HCT116 (cell line): ENCODE data around the gene SAP130. TPM values are rescaled to one million over a fixed set of nuclear protein-coding genes. Genes with fewer than 3 reads are reported as not detected.

Experiments used
- ATAC-seq: fragments of 200-7000 bp; cut with Tn5 transposase; 2 replicates; pipeline ENCODE4 v1.9.1; 2020; ENCODE audit warnings: mild to moderate bottlenecking, moderate library complexity
- BruUV-seq: library from RNA; stranded (reverse); fragments of 400-500 nt; replicated peaks from 2 replicates; lab custom pipeline; 2021; lab: Mats Ljungman, UMichigan
- CTCF ChIA-PET: fragments of 300-600 bp; sonication (Branson Sonifier 250); formaldehyde crosslinking; loops from one replicate; lab custom pipeline; 2021; ENCODE audit warnings: antibody characterized with exemption; lab: Charles Lee
- POLR2A ChIA-PET: fragments of 300-600, 350-600 bp; sonication (Branson Sonifier 250); formaldehyde crosslinking; loops from one replicate; lab custom pipeline; 2021; ENCODE audit warnings: antibody characterized with exemption; lab: Charles Lee
- RAD21 ChIA-PET, 2 experiments: fragments of 300-600 bp; sonication (Branson Sonifier 250); formaldehyde crosslinking; loops; one replicate each; lab custom pipeline; 2023; ENCODE audit warnings: low total read pairs in 2 of 2; ENCODE audit not compliant: uncharacterized antibody in 2 of 2, unreplicated experiment in 2 of 2, low non-redundant PET in 1 of 2; lab: Charles Lee
- DNase-seq: peaks from one replicate; pipeline ENCODE4 v3.0.0-alpha.2; 2010; ENCODE audit warnings: low read depth, low spot score
- H2AFZ ChIP-seq: fragments of 200-600 bp; shearing (Covaris generic), sonication (generic); 2 replicates; pipeline ENCODE4 v1.6.1; 2017; ENCODE audit warnings: low read depth, mixed run types, mixed read lengths, antibody characterized with exemption, low read length; ENCODE audit not compliant: poor library complexity, severe bottlenecking
- H3K27ac ChIP-seq: 2 replicates; pipeline ENCODE4 v1.5.1; 2012; ENCODE audit warnings: low read depth, low read length
- H3K27me3 ChIP-seq: fragments of 200-600 bp; sonication (generic); 2 replicates; pipeline ENCODE4 v1.6.1; 2016; ENCODE audit warnings: mixed run types, low read length, mixed read lengths; ENCODE audit not compliant: insufficient read depth
- H3K36me3 ChIP-seq, 2 experiments: fragments of 200-500 bp in 1 of 2; fragments of 200-600 bp in 1 of 2; sonication (Bioruptor generic) in 1 of 2; sonication (generic) in 1 of 2; 2 replicates each; pipeline versions ENCODE4 v1.5.1 to v1.6.1; 2014 to 2016; ENCODE audit warnings: low read length in 2 of 2, inconsistent platforms in 1 of 2, mixed read lengths in 1 of 2, mixed run types in 1 of 2; ENCODE audit not compliant: insufficient read depth in 2 of 2, control insufficient read depth in 1 of 2
- H3K4me1 ChIP-seq, 2 experiments: fragments of 200-600 bp in 1 of 2; sonication (generic) in 1 of 2; 2 replicates each; pipeline versions ENCODE4 v1.5.1 to v1.6.1; 2012 to 2017; ENCODE audit warnings: low read length in 2 of 2, inconsistent platforms in 1 of 2, mild to moderate bottlenecking in 1 of 2, mixed read lengths in 1 of 2, mixed run types in 1 of 2, moderate library complexity in 1 of 2; ENCODE audit not compliant: insufficient read depth in 2 of 2, control insufficient read depth in 1 of 2
- H3K4me2 ChIP-seq: fragments of 200-600 bp; sonication (generic); 2 replicates; pipeline ENCODE4 v1.6.1; 2017; ENCODE audit warnings: mixed run types, low read length, mixed read lengths
- H3K4me3 ChIP-seq, 2 experiments: fragments of 200-600 bp in 1 of 2; sonication (generic) in 1 of 2; replicated peaks in 1 of 2; 2 replicates each; pipeline ENCODE4 v1.5.1; 2011 to 2016; ENCODE audit warnings: low read length in 2 of 2, control low read depth in 1 of 2, low read depth in 1 of 2, mild to moderate bottlenecking in 1 of 2, mixed read lengths in 1 of 2, mixed run types in 1 of 2
- H3K79me2 ChIP-seq: fragments of 200-600 bp; sonication (generic); 2 replicates; pipeline ENCODE4 v1.6.1; 2017; ENCODE audit warnings: mild to moderate bottlenecking, mixed run types, low read length, moderate library complexity, mixed read lengths; ENCODE audit not compliant: insufficient read depth
- H3K9ac ChIP-seq: fragments of 200-600 bp; sonication (generic); 2 replicates; pipeline ENCODE4 v1.6.1; 2016; ENCODE audit warnings: low read length, mixed read lengths
- H3K9me2 ChIP-seq: fragments of 200-600 bp; sonication (generic), shearing (Covaris generic); 2 replicates; pipeline ENCODE4 v1.6.1; 2017; ENCODE audit warnings: mixed run types, mild to moderate bottlenecking, moderate library complexity; ENCODE audit not compliant: insufficient read depth
- H3K9me3 ChIP-seq, 2 experiments: fragments of 200-500 bp in 1 of 2; fragments of 200-600 bp in 1 of 2; sonication (Bioruptor generic) in 1 of 2; sonication (generic) in 1 of 2; 2 replicates each; pipeline ENCODE4 v1.6.1; 2014 to 2017; ENCODE audit warnings: low read length in 2 of 2, mixed read lengths in 2 of 2, inconsistent platforms in 1 of 2, low read depth in 1 of 2, mild to moderate bottlenecking in 1 of 2, mixed run types in 1 of 2, moderate library complexity in 1 of 2; ENCODE audit not compliant: control insufficient read depth in 1 of 2, insufficient read depth in 1 of 2
- H4K20me1 ChIP-seq: fragments of 200-600 bp; sonication (generic), shearing (Covaris generic); 2 replicates; pipeline ENCODE4 v1.6.1; 2017; ENCODE audit warnings: mixed run types, mild to moderate bottlenecking, moderate library complexity; ENCODE audit not compliant: insufficient read depth
- ATF3 ChIP-seq: IDR thresholded peaks from 2 replicates; pipeline ENCODE4 v1.6.1; 2012
- ELF1 ChIP-seq: IDR thresholded peaks from 2 replicates; pipeline ENCODE4 v1.6.1; 2012; ENCODE audit warnings: low read depth, borderline replicate concordance
- EZH2 ChIP-seq: fragments of 200-600 bp; sonication (generic); IDR thresholded peaks from 2 replicates; pipeline ENCODE4 v1.6.1; 2017; ENCODE audit warnings: antibody characterized with exemption, mixed run types
- FOSL1 ChIP-seq: IDR thresholded peaks from 2 replicates; pipeline ENCODE4 v1.6.1; 2012; ENCODE audit warnings: low read depth
- JUND ChIP-seq: IDR thresholded peaks from 2 replicates; pipeline ENCODE4 v1.6.1; 2012
- POLR2AphosphoS5 ChIP-seq: IDR thresholded peaks from 2 replicates; pipeline ENCODE4 v1.6.1; 2011; ENCODE audit warnings: mild to moderate bottlenecking, low read depth, low read length, moderate library complexity
- SIN3A ChIP-seq: IDR thresholded peaks from 2 replicates; pipeline ENCODE4 v1.6.1; 2012; ENCODE audit warnings: low read depth
- SP1 ChIP-seq: IDR thresholded peaks from 2 replicates; pipeline ENCODE4 v1.6.1; 2012; ENCODE audit warnings: low read depth
- intact Hi-C: fragments of 100-400 bp; cut with micrococcal nuclease; formaldehyde crosslinking; loops from 2 replicates; pipeline ENCODE4 v1.10.0; 2022
- total RNA-seq: library from RNA; stranded (reverse); gene quantifications from one replicate; pipeline ENCODE4 v1.2.1, GENCODE V29; 2021; ENCODE audit not compliant: unreplicated experiment
- TF ChIP-seq, protein P1 (sequence below): IDR thresholded peaks from 2 replicates; pipeline ENCODE4 v1.6.1; 2011; ENCODE audit warnings: mild to moderate bottlenecking, low read length, moderate library complexity; ENCODE audit not compliant: insufficient replicate concordance; ENCODE audit errors: extremely low read depth

SAP130 gene
- total RNA-seq, 1 experiment from 2014 or later, result 29.5 TPM

DNA sequence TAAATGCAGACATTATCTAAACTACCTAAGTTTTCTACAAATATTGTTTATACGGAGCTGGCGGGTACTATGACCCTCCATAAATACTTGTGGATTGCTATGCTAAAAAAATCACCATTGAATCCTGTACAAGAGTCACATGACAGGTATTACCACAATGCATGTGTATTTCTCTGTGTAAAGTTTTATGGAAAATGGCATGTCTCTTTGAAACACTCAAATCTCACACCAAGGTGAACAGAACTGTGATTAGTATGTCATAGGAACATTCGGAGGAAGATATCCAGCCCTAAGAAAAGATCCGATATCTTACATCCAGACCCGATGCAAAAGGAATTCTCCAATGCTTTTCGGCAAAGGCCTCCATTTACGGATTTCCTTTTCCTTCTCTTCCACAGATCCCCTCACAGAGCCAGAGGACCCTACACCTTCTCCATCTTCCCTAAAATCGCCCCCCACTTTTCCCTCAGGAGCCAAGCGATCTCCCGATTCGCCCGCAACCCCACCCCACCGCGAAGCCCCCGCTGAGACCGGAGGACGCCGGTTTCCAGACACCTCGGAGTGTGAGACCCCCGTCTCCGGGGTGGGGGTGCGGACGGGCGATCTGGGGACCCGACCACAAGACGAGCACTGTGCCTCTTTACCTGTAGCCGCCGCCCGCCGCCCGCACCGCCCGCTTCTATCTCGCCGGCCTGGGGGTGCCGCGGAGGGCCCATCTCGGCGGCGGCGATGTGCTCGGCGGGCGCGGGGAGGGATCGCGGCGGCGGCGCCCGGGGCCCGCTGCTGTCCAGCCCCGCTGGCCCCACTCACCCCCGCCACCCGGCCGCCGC lies 1.2 kb downstream of the SAP130 start:
- no peak for TF ChIP-seq ATF3
- TF ChIP-seq, protein P1, sequence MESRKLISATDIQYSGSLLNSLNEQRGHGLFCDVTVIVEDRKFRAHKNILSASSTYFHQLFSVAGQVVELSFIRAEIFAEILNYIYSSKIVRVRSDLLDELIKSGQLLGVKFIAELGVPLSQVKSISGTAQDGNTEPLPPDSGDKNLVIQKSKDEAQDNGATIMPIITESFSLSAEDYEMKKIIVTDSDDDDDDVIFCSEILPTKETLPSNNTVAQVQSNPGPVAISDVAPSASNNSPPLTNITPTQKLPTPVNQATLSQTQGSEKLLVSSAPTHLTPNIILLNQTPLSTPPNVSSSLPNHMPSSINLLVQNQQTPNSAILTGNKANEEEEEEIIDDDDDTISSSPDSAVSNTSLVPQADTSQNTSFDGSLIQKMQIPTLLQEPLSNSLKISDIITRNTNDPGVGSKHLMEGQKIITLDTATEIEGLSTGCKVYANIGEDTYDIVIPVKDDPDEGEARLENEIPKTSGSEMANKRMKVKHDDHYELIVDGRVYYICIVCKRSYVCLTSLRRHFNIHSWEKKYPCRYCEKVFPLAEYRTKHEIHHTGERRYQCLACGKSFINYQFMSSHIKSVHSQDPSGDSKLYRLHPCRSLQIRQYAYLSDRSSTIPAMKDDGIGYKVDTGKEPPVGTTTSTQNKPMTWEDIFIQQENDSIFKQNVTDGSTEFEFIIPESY, result no peak
- no peak for TF ChIP-seq SP1
- no peak for TF ChIP-seq JUND
- TF ChIP-seq POLR2AphosphoS5, result peak; percentile 44
- no peak for TF ChIP-seq ELF1
- no peak for TF ChIP-seq SIN3A
- no peak for TF ChIP-seq FOSL1
- TF ChIP-seq EZH2, result no peak
- Histone ChIP-seq H3K9ac (peak overlapping the region; percentile 92), H3K9me2 (no peaks in the 10 kb centered on the region), H2AFZ (no peak overlapping the region), H3K27me3 (no peaks in the 10 kb centered on the region), H3K4me3 (peak overlapping the region; percentile 86 to 92), H3K9me3 (no peaks in the 10 kb centered on the region), H3K4me1 (peaks cover 3 to 10% of the 10 kb centered on the region in 2 experiments; a peak in 3 of 4 replicates), H3K79me2 (peaks cover 32% of the 10 kb centered on the region), H3K4me2 (peak overlapping the region; percentile 82), H4K20me1 (no peaks in the 10 kb centered on the region), H3K36me3 (peaks cover 0 to 5% of the 10 kb centered on the region in 2 experiments; a peak in 2 of 4 replicates), H3K27ac (peak overlapping the region; percentile 31; the same call in 1 of the 2 replicates)
- intact Hi-C loops, result loop anchor here (5.0 to 10.0 kb wide), 2 partner anchors 66 to 142 kb away; partner anchors contain the start of genes AMMECR1L and UGGT1
- DNase-seq (no peak), ATAC-seq (no peak)
- ChIA-PET POLR2A (no interaction called here), RAD21 (no interaction called here), CTCF (no interaction called here)
- TSS peak; percentile 47 for BruUV-seq
